Measurements from ENCODE around the gene AKAP3. TPM values are rescaled to one million over a fixed set of nuclear protein-coding genes. Genes with fewer than 3 reads are reported as not detected.

AKAP3 gene
- total and polyA plus RNA-seq, 2 of the 8 experiments (the other 6 are each of a cell fraction or from before 2014, with no cell fraction given): 0.54 to 1.0 TPM

GRCh38 chr12:4604684-4605193 lies 44.1 kb downstream of the AKAP3 start (continued):
- TF ChIP-seq CTCF (IDR thresholded peaks at IDR 0.05; ENCODE audit: control extremely low read depth in 1 of 3, insufficient read depth in 1 of 3, low read depth in 1 of 3, low read length in 3 of 3) (peak; percentile 83 to 98 (median 91)), POLR2A (IDR thresholded peaks at IDR 0.05; ENCODE audit: control extremely low read depth in 1 of 2, low read depth in 2 of 2, low read length in 2 of 2) (peak in 1 of 2 experiments; percentile 55; a peak in 2 of 3 replicates), SIRT6 (IDR thresholded peaks at IDR 0.05; ENCODE audit: low read length) (no peak)
